GM21786 (cell line): ENCODE data around the gene IFITM5.
"Not testable (repeated sequence)": the region's sequence is repeated elsewhere in the genome, so short reads cannot be mapped to it uniquely, and the experiment has no call there.

Source experiments
- ATAC-seq: cut with Tn5 transposase; IDR thresholded peaks from one replicate; pipeline ENCODE4 v1.9.1; 2021; ENCODE audit not compliant: unreplicated experiment

The IFITM5 gene

DNA sequence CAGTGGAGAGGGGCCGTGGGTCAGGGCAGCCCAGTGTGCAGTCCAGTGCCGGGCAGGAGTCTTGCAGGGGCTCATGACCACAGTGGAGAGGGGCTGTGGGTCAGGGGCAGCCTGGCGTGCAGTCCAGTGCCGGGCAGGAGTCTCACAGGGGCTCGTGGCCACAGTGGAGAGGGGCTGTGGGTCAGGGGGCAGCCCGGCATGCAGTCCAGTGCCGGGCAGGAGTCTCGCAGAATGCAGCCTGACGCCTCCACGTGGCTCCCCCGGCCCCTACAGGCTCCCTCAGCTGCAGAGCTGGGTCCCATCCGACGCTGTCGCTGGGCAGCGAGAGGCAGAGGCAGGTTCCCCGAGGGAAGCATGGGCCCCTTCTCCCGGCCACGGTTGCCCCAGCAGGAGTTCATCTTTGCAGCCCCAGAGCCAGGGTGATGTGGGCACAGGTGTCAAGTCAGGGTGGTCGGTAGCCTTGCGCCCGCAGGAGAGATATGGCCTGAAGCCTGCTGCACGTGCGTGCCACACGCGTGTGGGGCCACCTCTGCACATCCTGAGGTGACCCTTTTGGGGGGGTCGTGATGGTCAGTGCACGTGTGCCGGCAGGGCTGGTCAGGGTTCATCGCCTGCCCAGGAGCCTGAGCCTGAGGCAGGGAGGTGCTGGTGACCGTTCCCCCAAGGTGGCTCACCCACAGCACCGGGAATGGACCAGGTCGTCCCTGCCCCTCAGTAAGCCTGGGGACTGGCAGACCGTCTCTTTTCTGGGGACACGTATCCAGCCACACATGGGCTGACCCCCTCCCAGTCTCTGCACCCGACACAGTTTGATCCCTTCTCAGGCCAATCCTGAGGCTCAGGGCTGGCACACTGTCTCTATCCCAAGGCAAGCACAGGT, 2.9 kb downstream of the IFITM5 start:
- ATAC-seq = no peak

DNA sequence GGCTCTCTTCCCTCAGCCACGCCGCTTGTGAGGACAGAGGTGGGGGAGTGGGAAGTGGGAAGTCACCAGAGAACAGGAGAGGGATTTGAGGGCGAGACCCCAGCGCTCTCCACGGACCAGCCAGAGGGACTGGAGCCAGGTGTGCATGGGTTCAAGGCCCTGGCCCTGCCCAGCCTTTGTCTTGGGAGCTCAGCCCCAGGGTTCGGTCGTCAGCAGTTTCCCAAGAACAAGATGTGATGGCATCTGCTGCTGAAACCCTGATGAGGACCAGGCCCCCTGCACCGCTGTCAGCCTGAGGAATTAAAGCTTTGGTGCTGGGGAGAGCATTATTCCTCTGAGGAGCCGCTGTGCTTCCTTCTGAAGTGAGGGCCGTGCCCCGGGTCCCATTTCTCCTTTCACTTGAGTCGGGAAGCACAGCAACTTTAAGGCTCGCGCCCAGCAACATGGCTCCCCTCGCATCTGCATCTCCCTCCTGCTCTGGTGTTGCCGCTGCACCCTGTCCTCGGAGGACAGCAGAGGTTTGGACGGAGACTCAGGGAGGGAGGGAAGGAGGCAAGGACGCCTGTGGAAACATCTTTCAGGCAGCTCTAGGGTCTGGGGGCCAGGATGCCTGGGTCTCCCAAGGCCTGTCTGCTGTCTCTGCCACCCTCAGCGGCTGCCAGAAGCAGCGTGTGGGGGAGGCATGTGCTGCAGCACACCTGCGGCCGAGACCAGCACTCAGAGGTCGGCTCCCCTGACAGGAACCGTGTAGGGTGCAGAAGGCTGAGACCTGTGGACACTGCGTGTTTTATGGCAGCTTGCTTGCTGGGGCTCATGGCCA, 3.8 kb downstream of the IFITM5 start:
- ATAC-seq = no peak

DNA sequence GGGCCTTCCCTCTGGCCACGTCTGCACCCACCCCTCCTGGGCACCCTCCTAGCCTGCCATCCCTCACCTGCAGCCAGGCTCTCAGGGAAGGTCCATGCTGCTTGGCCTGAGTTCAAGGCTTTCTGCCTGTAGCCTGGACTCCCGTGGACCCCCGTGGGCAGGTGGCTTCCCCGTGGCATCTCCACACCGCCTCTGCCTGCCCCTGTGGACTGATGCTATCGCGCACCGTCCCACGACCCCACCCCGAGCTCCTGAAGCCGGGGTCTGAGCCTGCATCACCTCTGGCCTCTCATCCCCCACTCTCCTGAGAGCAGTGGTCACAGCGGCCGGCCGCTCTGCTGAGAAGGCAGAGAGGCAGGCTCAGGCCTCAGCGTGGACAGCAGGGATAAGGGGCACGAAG, 4.5 kb downstream of the IFITM5 start:
- no peak for ATAC-seq

DNA sequence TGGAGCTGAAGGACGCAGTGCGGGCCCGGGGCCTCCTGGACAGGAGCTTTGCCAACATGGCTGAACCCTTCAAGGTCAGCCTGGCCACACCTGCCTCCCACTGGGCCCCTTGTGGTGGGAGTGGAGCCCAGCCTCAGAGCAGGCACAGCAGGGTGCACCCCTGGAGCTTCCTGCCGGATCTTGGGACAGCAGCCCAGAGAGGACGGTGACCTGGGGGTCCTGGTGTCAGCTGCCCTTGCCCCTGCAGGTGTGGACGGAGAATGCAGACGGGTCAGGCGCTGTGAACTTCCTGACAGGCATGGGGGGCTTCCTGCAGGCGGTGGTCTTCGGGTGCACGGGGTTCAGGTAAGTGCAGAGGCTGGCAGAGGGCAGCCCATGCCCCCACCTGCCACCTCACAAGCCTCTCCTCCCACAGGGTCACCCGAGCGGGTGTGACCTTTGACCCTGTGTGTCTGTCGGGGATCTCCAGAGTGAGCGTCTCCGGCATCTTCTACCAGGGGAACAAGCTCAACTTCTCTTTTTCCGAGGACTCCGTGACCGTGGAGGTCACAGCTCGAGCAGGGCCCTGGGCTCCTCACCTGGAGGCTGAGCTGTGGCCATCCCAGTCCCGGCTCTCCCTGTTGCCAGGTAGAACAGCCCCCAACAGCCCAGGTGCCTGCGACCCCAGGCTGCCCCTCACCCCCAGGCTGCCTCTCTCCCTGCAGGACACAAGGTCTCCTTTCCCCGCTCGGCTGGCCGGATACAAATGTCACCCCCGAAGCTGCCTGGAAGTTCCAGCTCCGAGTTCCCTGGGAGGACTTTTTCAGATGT, 5.3 kb downstream of the IFITM5 start:
- ATAC-seq = no peak

DNA sequence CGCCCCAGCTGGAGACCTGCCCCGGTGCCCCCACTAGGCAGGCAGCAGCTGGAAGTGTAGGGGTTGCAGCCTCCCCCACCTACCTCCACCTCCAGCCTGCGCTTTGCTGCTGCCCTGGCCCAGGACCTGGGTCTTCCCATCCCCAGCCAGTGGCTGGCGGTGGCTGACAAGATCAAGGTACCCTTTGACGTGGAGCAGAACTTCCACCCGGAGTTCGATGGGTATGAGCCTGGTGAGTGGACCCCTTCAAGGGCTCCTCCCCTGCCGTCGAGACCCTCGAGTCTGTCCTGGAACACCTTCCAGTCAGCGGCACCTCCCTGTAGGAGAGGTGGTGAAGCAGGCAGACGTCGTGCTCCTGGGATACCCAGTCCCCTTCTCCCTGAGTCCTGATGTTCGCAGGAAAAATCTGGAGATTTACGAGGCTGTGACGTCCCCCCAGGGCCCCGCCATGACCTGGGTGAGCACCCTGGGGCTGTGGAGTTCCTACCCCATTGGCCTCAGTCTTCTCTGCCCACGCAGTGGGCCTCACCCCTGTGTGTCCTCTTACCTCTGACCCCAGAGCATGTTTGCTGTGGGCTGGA, 6.0 kb downstream of the IFITM5 start:
- ATAC-seq = no peak

DNA sequence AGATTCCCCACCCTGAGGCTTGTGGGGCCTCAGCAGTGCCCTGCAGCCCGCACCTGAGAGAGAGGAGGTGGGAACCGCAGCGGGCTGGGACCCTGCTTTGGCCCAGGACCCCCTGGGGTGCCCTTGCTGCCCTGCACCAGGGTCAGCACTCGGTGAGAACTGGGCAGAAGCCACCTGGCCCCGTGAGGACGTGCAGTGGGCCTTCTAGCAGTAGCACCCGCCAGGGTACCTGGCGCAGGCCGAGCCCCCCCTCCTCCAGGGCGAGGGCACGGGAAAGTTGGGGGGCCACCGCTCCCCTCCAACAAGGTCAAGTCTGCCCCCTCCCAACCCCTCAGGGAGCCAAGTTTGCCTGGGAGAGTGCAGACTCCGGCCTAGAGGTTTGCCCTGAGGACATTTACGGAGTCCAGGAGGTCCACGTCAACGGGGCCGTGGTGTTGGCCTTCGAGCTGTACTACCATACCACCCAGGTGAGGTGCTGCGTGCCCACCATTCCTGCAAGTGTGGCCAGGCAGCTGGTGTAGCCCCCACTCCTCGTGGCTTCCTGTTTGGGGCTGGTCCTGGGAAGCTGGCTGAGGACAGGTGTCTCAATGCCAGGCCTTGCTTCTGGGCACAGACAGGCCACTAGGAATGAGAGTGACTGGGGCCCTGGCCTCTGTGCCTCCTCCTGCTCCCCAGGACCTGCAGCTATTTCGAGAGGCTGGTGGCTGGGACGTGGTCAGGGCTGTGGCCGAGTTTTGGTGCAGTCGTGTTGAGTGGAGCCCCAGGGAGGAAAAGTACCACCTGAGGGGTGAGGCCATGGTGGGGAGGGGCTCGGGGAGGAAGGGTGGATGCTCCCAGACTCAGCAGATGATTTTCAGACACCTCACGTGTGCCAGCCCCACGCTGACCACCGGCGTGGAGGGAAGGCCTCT, 6.9 kb downstream of the IFITM5 start:
- ATAC-seq = no peak

DNA sequence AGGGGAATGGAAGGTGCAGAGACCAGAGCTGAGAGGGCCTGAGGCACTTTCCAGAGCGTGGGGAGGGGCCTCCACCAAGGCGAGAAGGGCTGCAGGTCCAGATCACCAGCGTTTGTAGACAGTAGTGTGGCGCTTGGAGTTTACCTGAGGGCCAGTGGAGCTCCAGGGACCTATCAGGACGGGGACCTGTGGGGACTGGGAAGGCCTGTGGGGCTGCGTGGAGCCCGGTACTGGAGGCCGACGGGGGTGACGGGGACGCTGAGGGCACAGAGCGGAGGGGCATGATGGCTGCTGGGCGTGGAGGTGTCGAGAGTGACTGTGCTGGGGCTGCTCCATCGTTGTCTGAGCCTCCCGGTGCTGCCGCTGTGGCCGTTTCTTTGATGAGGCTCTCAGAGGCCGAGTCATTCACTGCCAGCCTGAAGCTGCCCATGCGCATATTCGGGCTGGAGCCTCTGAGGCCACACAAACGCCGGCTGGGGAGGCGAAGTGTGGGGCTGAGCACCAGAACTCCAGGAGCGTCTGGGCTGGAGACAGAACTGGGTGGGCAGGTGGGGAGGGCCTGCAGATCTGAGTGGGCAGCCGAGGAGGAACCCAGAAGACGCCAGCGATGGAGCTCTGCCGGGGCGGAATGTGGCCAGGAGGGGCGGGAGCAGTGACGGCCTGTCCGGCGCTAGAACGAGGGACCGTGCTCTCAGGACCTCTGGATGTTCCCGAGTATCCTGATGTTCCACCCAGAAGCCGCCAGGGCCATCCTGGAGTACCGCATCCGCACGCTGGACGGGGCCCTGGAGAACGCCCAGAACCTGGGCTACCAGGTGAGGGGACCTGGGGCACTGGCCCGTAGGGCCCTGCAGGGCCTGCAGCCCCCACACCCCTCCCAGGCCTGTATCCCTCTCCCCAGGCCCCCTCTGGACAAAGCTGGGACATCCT, 7.8 kb downstream of the IFITM5 start:
- ATAC-seq = no peak

DNA sequence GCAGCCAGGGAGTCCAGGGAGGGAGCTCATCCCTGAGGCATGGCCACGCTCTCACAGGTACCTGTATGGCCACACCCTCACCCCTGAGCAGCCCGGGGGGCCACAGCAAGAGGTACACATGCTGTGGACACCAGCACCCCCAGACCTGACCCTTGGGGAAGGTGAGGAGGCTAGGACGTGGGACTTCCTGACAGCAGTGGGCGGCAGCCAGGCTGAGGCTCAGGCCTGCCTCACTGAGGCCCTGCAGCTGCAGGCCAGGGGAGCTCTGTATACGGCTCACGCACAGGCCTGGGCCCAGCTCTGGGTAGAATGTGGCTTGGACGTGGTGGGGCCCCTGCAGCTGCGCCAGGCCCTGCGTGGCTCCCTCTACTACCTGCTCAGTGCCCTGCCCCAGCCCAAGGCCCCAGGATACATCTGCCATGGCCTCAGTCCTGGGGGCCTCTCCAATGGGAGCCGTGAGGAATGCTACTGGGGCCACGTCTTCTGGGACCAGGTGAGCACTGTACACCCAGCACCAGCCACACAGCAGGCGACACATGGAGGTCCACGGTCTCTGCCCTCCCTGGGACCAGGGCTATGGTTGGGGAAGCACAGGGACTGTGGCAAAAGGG, 8.6 kb downstream of the IFITM5 start:
- ATAC-seq = no peak

DNA sequence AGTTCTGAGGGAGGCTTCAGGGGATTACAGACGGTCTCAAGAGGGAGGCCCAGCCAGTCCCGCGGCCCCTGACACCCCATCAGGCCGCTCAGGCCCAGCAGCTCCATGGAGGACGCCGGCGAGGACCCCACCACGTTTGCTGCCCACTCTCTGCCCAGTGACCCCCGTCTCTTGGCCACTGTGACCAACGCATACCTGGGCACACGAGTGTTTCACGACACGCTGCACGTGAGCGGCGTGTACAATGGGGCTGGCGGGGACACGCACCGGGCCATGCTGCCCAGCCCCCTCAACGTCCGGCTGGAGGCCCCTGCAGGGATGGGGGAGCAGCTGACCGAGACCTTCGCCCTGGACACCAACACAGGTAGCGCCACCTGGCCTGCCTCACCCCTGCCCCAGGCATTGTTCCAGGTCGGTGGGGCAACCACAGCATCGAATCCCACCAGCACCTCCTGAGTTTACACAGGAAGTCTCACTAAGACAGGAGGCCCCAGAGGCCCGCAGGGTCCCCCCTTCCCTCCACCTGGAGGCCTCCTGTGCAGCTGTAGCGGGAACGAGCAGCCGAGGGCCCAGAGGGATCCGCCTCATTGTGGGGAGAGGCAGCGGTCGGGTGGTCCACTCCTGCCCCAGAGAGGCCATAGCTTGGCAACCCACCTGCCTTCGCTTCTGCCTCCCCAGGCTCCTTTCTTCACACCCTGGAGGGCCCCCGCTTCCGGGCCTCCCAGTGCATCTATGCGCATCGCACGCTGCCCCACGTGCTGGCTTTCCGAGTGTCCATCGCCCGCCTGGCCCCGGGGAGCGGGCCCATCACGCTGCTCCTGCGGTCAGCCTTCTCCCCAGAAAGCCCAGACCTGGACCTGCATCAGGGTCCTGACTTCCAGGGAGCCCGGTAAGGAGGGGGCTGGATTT, 9.4 kb downstream of the IFITM5 start:
- no peak for ATAC-seq

DNA sequence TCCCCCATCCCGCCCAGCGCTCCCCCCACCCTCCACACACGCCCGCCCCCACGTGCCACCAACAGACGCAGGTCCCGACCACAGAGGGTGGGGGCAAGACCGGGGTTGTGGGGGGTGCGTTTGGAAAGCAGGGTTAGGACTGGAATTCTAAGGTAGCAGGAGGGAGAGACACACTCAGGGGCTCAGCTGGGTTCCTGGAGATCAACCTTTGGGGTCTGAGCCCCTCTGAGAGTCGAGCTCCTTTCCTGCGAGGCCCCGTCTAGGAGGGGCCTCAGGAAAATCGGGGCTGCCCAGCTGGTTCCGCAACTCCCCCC, 10.0 kb downstream of the IFITM5 start:
- no peak for ATAC-seq

DNA sequence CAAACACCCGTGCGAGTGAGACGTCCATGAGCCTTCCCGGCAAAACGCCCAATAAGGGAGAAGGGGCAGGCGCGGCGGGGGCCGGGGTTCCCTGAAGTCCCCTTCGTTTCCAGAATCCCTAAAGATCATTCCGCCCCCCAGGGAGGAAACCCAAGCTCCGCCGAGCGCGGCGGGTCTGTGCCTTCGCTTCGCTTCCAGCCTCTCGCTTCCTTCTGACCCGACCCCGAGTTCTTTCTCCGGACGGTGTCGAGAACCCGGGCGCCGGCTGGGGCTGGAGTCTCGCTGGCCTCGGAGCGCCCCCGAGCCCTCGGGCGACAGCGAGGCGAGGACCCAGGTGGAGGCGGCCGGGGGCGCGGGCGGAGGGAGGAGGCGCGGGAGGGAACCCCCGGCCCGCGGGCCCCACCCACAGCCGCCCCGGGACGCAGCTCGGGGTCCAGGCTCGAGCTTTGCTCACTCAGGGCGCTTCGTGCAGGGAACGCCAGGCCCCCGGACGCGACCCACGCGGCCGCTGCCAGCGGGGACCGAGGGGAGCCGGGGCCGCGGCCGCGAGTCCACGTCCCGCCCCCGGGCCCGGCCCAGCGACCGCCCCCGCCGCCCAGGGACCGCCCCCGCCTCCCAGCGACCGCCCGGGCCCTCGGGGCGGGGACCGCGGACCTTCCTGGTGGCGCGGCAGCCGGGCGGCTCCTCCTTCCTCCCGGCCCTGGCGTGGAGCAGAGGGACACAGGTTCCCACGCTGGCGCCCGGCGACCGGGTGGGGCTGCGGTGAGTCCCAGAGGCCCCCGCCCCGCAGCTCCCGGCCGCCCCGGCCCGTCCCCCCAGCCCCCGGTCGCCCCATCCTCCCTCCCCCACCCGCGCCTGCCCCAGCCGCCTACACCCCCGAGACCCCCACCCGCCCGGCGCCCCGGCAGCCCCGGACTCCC, 10.6 kb downstream of the IFITM5 start, which contains the start of gene PGGHG:
PGGHG (plus strand) TSS at position 649 of the 920 bp plus-strand sequence. CDS start 691 bp downstream, outside the sequence.
- ATAC-seq = no peak

DNA sequence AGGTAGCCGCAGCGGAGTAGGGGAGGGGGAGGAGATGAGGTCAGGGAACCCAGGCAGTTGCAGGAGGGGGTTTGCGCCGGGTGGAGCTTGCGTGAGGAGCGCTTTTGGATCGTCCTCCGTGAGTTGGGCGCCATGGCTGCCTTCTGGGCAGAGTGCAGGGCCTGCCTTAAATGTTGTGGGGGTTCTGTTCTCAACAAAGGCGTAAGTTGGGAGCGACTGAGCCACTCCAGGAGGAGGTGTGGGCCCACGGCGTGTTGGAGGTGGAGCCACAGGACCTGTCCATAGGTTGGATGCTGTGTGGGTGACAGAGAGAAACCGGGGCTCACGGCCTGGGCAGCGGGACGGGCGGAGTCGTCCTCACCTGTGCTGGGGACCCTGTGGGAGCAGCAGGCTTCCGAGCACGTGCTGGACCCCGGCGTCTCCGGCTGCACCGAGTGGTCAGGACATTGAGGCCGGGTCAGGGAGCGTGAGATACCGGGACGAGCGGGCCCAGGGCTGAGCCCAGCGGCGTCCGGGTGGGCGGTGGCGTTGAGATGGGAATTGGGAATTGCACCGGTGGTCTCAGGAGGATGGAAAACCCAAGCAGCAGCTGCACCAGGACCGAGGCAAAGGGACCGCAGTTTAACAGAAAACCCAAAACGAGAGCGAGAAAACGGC, 11.4 kb downstream of the IFITM5 start:
- ATAC-seq = no peak

DNA sequence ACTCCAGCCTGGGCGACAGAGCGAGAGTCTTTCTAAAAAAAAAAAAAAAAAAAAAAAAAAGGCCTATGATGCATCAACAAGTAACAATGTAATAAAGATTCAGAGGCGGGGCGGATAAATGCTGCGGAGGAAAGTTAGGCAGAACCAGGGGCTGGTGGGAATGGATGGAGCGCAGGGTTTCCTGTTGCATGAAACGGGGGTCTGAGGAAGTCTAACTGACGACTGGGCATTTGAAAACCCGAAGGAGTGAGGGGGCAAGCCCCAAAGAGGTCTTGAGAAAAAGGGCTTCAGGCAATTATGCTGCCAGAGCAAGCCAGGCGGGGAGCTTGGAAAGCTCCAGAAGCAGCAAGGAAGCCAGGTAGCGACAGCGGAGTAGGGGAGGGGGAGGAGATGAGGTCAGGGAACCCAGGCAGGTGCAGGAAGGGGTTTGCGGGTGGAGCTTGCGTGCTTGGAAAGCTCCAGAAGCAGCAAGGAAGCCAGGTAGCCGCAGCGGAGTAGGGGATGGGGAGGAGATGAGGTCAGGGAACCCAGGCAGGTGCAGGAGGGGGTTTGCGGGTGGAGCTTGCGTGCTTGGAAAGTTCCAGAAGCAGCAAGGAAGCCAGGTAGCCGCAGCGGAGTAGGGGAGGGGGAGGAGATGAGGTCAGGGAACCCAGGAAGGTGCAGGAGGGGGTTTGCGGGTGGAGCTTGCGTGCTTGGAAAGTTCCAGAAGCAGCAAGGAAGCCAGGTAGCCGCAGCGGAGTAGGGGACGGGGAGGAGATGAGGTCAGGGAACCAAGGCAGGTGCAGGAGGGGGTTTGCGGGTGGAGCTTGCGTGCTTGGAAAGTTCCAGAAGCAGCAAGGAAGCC, 12.1 kb downstream of the IFITM5 start:
- ATAC-seq = not testable (repeated sequence)

DNA sequence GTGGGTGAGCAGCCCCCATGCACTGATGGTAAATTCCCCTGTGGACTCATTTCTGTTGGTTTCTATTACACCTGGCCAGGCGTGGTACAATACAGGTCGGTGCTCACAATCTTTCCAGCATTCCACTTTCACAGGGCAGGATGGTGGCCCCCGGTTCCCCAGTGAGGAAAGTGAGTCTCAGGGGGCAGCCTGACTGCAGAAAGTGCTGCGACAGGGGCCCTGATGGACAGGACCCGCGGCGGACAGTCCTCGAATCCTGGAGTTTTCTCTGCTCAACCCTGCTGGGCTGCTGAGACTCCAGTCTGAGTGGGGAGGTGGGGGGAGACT, 13.5 kb downstream of the IFITM5 start:
- ATAC-seq = no peak
